HG03575 (cell line): ENCODE measurements around the gene IDUA.

ENCODE experiments used
- ATAC-seq: cut with Tn5 transposase; IDR thresholded peaks from one replicate; pipeline ENCODE4 v1.9.1; 2021; ENCODE audit not compliant: unreplicated experiment, insufficient number of reproducible peaks, low FRiP score; ENCODE audit errors: extremely low read depth

Gene IDUA

DNA sequence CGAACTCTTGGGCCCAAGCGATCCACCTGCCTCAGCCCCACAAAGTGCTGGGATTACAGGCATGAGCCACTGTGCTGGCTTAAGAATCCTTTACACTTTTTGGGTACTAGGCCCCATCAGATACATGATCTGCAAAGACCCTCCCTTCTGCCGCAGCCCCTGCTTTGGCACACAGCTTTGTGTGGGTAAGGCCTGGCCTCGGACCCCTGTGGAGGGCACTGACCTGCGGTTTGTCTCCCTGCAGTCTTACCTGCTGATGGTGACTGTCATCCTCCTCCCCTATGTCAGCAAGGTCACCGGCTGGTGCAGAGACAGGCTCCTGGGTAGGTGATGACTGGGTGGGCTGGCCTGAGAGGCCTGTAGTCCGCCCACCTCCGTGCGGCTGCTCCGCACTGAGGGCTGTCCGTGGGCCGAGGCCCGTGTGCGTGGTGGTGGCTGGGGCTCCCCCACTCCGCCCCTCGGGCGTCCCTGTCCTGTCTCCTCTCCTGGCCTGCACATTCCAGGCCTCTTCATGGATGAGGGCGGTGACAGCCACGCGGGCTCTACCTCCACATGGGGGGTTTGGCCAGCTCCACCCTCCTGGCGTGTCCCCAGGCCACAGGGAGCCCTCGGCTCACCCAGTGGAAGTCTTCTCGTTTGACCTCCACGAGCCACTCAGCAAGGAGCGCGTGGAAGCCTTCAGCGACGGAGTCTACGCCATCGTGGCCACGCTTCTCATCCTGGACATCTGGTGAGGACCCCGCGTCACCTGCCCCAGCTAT is 31.5 kb upstream of the IDUA start:
- ATAC-seq: no peak

DNA sequence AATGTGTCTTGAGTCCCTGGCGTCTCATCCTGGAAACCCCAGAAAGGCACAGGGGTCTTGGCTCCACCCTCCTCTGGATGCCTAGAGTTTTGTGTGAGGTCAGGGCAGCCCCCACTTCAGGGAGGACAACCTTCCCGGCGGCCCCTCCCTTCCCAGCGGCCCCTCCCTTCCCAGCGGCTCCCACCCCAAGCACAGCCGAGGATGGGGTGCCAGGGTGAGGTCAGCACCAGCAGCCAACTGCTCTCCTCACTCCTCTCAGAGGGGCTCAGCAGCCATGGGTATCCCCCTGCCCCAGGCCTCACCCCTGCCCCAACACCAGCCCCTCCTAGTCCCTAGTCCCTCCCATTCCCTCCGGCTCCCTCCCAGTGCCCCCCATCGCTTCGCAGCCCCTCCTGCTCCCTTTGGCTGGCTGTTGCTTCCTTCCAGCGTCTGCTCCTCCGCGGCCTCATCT is 30.9 kb upstream of the IDUA start:
- ATAC-seq: no peak

DNA sequence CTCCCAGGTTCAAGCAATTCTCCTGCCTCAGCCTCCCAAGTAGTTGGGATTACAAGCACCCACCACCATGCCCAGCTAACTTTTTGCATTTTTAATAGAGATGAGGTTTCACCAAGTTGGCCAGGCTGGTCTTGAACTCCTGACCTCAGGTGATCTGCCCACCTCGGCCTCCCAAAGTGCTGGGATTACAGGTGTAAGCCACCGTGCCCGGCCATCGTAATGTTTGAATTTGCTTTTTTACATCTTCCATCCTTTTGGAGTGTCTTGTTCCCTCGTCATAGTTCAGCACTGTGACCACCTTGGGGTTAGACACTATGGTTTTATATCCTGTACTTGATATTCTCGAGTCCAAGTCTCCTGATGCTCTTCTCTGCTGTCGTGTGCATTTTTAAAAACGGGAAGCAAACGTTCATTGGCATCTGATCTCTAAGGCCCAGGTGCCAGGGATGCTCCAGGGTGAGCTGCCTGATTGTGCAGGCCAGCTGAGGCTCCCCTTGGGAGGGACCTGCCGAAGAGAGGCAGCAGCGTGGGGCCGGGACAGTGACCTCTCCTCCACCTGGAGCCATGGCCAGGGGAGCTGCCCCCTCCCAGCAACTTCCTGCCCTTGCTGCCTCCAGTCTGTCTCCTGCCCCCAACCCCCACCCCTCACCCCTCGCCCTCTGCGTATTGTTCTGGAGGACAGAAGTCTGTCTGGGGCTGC is 30.2 kb upstream of the IDUA start:
- ATAC-seq: no peak

DNA sequence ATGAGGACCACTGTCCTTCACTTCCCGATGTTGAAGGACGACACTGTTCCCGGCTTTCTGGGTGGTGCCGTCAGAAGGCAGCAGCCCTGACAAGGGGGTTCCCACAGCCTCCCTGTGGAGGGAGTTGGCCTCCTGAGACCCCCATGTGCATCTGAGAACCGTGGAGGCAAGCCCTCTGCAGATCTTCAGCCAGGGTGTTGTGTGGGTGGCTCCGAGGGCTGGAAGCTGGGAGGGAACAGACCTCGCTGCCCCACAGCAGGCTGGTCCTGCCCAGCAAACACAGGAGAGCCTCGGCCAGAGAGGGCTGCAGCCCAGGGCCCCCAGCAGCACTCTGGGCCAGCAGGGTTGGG is 29.6 kb upstream of the IDUA start:
- no peak for ATAC-seq

GRCh38 chr4:957581-958313 is 29.1 kb upstream of the IDUA start:
- ATAC-seq: no peak

DNA sequence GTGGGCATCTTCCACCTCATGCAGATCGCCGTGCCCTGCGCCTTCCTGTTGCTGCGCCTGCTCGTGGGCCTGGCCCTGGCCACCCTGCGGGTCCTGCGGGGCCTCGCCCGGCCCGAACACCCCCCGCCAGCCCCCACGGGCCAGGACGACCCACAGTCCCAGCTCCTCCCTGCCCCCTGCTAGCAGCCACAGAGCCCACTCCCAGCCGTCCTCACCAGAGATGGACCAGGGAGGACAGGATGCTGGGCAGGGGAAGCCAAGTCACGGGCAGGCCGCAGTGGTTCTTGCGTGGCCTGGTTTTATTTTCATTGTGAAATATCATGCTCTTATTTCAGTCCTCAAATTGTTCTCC is 28.6 kb upstream of the IDUA start:
- no peak for ATAC-seq

DNA sequence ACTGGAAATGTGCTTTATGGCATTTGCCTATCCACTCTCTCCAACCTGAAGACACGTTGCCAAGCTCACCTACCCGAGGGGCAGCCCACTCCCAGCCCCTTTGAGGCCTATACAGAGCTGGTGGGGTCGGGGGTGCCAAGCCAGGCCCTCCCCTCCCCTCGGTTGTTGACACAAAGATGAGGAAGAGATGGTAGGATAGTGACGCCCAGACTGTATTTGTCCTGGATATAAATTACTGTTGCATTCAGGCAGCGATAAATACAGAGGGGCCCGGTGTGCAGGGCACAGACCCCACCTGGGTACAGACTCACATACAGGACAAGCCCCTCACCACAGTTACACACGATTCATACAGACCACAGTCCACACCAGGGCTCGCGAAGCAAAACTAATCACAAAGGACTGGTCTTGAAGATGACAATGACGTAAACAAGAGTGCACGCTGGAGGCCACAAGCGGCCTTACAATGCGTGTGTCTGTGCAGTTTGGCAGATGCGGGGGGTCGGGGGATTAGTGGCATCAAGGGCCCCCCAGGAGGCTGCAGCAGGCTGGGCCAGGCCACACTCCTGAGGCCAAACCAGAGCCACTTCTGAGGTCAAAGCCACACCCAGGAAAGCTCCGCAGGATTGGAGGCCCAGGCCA is 28.0 kb upstream of the IDUA start:
- ATAC-seq: no peak

DNA sequence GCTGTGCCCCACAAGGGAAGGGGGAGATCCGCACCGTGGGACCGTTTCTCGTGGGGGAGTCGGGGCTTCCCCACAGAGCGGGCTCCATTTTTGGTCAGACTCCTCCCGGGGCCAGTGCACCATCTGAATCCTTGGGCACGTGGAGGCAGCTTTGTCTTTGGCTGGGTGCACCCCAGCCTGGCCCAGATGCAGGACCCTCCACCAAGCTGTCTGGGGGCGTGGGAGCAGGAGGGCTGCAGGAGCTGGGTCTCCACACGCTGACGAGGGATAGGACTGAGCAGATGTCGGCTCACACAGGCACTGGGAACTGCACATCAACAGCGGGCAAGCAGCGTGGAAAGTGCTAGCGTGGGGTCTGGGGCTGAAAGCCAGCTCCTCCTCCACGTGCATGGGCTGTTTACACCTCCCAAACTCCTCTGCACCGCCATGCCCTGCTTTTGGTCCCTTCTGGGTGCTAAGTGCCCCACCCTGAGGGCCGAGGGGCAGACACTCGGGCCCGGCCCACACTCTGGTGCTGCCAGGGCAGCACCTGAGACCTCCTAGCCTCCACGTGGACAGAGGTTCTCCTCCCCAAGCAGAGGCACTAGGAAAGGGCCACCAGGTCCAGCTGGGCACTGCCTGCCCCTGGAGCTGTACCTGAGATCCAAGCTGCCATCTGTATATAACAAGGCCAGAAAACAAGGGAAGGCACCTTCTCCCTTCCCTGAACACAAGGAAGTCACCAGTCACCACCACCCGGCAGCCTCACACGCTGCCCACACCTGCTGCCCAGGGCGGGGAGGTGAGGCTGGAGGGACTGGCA is 27.3 kb upstream of the IDUA start:
- ATAC-seq: no peak

DNA sequence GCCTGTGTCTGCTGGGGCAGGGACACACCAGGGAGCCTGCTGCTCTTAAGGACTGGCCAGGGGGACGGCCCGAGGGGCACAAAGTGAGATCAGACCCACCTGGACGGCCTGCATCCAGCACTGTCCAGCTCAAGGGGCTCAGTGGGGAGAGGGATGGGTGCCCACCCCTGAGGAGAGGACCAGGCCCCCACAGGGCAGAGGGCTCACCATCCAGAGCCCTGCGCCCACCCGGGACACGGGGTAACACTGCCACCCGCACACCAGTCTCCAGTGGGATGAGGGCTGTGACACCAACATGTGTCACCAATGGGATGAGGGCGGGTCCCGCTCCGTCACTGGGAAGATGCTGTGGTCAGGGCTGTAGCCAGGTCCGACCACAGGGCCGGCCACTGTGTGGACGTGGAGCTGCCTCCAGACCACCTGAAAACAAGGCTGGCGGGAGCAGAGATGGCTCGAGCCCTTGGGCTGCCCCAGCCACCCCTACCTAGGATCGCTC is 26.7 kb upstream of the IDUA start:
- ATAC-seq: no peak

DNA sequence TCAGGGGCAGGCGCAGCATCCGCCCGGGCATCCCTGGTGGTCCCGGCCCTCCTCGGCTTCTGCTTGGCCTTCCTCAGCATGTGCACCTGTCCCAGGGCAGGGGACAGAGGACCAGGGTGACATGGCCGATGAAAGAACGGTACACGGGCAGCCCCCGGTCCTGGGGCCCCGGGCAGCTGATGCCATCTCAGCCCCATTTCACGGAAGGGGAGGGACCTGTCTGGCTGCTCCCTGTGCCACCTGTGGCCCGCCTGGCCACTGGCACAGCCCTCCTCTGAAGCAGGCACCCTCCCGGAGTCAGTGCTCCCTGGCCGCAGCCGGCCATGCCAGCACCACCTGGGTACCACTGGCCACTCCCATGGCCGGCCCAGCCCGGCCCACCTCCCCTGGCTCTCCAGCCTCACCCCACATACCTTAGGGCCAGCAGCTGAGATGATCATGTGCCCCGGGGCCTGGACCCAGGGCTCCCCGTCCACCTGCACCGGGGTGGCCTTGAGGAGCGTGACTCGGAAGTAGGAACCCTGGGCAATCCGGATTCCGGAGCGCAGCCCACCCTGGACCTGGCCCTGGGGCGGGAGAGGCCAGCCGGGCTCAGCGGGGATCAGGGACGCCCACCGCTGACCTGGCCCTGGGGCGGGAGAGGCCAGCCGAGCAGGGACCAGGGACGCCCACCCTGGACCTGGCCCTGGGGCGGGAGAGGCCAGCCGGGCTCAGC is 26.1 kb upstream of the IDUA start:
- ATAC-seq: no peak

DNA sequence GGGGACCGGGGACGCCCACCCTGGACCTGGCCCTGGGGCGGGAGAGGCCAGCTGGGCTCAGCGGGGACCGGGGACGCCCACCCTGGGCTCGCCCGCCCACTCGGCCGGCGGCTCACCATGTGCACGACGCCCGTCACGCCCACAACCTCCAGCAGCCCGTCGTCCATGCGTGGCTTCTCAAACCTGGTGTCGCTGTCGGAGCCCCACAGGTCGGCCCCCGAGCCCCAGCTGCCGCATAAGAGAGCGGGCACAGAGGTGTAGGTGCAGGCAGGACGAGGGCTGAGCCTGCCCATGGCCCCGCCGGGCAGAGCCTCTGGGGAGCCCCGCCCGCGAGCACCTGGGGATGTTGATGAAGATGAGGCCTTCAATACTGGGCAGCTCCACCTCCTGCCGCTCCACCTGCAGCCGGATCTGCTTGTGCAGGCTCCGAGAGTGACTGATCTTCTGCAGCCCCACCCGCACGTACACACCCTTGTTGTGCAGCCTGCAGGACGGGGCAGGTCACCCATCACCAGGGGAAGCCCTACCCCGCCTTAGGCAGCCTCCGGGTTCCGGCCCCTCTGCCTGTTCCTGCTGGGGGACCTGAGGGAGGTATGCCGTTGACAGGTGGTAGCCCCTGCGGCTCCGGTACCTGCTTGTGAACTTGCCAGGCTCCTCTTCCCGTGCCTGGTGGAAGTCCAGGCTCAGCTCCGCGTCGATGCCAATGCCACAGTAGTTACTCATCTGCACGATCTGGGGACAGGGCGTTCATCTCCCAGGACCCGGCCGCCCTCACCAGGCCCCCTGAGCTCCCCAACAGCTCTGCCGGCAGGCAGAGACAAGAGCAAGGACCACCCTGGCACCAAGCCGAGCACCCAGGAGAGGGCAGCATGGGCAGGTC is 25.3 kb upstream of the IDUA start:
- no peak for ATAC-seq

DNA sequence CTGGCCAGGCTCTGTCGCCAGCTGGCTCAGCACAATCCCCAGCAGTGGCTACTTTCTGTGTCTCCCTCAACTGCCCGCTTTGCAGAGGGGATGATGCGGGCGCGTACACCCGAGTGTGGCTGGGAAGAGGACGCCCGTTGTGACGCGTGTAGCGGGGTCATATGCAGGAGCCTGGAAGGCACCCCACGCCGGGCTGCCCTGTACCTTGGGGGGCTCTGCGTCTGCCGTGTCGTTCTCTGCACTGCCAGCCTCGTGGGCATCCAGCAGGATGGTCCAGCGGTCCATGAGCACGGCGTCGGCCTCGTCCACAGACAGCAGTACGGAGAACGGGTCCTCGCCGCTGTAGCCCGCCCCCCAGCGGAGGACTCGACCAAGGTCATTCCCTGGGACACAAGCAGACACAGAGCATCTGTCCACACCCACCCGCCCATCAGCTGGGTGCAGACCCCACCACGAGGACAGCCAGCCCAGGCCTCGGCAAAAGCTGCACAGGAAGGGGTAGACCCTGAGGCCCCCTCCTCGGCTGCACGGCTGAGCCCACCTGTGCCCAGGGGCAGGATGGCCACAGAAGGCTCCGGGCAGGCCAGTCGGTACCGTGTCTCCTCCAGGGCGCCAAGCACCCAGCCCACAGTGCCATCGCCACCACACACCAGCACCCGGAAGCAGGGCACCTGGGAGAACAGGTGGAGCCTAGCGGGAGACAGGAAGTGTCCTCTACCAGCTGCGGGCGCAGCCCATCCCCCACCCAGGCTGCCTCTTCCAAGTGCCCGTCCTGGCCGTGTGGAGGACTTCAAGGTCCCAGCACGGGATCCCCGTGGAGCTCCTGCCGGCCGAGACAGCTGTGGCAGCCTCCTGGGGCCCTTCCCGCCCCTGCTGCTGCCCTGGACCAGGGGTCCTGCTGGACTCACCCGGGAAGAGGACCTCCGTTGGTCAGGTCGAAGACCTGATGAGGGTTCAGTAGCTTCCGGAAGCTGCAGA is 24.3 kb upstream of the IDUA start:
- ATAC-seq: no peak

DNA sequence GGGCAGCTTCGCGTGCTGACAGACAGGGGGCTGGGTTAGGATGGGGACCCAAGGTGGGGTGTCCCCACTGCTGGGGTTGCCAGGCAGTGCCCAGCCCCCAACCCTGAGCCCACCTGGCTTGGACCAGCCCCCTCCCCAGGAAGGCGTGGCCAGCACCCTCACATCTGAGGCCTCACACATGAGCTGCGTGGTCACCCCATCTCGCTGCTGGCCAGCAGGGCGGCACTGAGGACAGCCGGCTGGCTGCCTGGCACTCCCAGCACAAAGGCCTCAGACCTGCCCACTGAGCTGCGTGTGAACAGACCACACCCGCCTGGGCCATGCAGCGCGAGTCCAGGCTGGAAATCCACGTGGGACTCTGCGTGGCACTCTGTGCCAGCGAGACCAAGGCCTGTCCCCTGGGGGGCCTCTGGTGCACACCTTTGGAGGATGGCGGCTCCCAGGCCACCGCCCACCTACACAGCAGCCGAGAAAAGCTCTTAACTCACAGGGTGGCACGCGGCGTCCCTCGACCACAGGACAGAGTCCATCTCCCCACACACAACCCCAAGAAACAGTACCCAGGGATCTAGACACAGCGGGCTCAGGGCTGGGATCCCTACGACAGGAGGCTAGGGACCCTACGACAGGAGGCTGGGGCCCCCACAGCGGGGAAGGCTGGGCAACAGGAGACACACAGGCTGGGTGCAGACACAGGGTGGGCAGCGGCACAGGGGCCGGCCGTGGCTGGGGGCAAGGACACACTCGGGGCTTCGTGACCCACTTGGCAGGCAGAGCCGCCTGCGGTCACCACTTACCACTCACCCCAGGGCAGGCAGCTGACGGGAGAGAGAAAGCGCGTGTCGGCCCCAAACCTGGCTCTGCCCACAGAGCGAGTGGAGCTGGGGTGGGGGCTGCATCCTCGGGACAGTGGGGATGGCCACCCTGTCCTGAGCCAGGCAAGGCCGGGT is 23.3 kb upstream of the IDUA start:
- ATAC-seq: no peak

GRCh38 chr4:964346-965025 is 22.4 kb upstream of the IDUA start:
- no peak for ATAC-seq
